A673 (cell line): ENCODE results near the gene OSBPL6. TPM values are rescaled to one million over a fixed set of nuclear protein-coding genes. Genes with fewer than 3 reads are reported as not detected.

Source experiments
- BruUV-seq: library from RNA; stranded (reverse); fragments of 400-500 nt; replicated peaks from 2 replicates; lab custom pipeline; 2021; lab: Mats Ljungman, UMichigan
- CTCF ChIA-PET: fragments of 300-600 bp; sonication (Branson Sonifier 250); formaldehyde crosslinking; loops from one replicate; lab custom pipeline; 2022; ENCODE audit warnings: antibody characterized with exemption; lab: Charles Lee
- POLR2A ChIA-PET: fragments of 300-600 bp; sonication (Branson Sonifier 250); formaldehyde crosslinking; loops from one replicate; lab custom pipeline; 2022; ENCODE audit warnings: antibody characterized with exemption; ENCODE audit not compliant: low non-redundant PET; lab: Charles Lee
- DNase-seq: peaks from one replicate; pipeline ENCODE4 v3.0.0-alpha.2; 2015; ENCODE audit warnings: low spot score
- H3K27ac ChIP-seq: fragments of 200-600 bp; sonication (generic); 2 replicates; pipeline ENCODE4 v1.5.1; 2016; ENCODE audit warnings: mixed run types, low read depth, mild to moderate bottlenecking, mixed read lengths, antibody characterized with exemption, low read length; ENCODE audit not compliant: poor library complexity, severe bottlenecking
- H3K27me3 ChIP-seq: fragments of 200-600 bp; sonication (generic); replicated peaks from 2 replicates; pipeline ENCODE4 v1.6.1; 2017; ENCODE audit warnings: mixed run types, low read depth, mild to moderate bottlenecking, mixed read lengths, antibody characterized with exemption, low read length; ENCODE audit not compliant: insufficient read depth, poor library complexity
- H3K36me3 ChIP-seq: fragments of 200-600 bp; sonication (generic); 2 replicates; pipeline ENCODE4 v1.6.1; 2016; ENCODE audit warnings: mixed run types, mild to moderate bottlenecking, mixed read lengths, antibody characterized with exemption, low read length; ENCODE audit not compliant: insufficient read depth, poor library complexity, severe bottlenecking
- H3K4me1 ChIP-seq: fragments of 200-600 bp; sonication (generic); 2 replicates; pipeline ENCODE4 v1.6.1; 2017; ENCODE audit warnings: mixed run types, mild to moderate bottlenecking, mixed read lengths, antibody characterized with exemption, low read length; ENCODE audit not compliant: insufficient read depth, poor library complexity, severe bottlenecking
- H3K4me3 ChIP-seq: fragments of 200-600 bp; sonication (generic); 2 replicates; pipeline ENCODE4 v1.5.1; 2016; ENCODE audit warnings: low read depth, mixed run types, mild to moderate bottlenecking, mixed read lengths, low read length; ENCODE audit not compliant: poor library complexity, severe bottlenecking
- H3K9me3 ChIP-seq: fragments of 200-600 bp; sonication (generic); 2 replicates; pipeline ENCODE4 v1.6.1; 2016; ENCODE audit warnings: mixed run types, low read depth, mild to moderate bottlenecking, mixed read lengths, antibody characterized with exemption, low read length; ENCODE audit not compliant: poor library complexity, severe bottlenecking
- EZH2 ChIP-seq: fragments of 200-600 bp; sonication (generic); IDR thresholded peaks from 2 replicates; pipeline ENCODE4 v1.6.1; 2017; ENCODE audit warnings: borderline replicate concordance, low read depth, mild to moderate bottlenecking, mixed read lengths, antibody characterized with exemption, low read length; ENCODE audit not compliant: poor library complexity, severe bottlenecking
- intact Hi-C: fragments of 100-400 bp; cut with micrococcal nuclease; formaldehyde crosslinking; loops from one replicate; pipeline ENCODE4 v1.10.0; 2022; ENCODE audit not compliant: unreplicated experiment
- total RNA-seq: library from RNA; stranded (reverse); gene quantifications from 2 replicates; pipeline ENCODE4 v1.2.3, GENCODE V29; 2021
- TF ChIP-seq, protein P1 (sequence below): fragments of 300-800, 200-600 bp; sonication (generic); conservative IDR thresholded peaks from 2 replicates; pipeline ENCODE4 v1.5.1; 2017; ENCODE audit warnings: low read depth, mild to moderate bottlenecking, antibody characterized with exemption, low read length, moderate library complexity, mixed read lengths

OSBPL6 gene
- total RNA-seq, 1 experiment from 2014 or later = 19.3 TPM

DNA sequence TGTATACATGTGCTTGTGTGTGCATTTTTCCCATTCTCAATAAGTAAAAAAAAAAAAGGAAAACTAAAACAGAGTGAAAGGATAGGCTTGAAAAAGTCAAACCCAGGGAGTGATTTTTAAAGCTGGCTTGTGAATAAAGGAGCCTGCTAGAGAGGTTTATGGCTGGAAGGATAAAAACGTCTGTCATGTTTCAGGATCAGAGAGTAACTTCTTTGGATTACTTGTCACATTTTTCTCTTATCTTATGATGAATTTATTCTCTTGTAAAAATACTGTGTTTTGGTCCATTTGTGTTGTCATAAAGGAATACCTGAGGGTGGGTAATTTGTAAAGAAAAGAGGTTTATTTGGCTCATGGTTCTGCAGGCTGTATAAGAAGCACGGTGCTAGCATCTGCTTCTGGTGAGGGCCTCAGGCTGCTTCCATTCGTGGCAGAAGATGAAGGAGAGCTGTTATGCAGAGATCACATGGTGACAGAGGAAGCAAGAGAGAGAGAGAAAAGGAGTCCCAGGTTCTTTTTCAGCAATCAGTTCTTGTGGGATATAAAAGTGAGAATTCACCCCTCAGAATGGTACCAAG, 89.1 kb downstream of the OSBPL6 start:
- ChIA-PET CTCF (no interaction called here), POLR2A (no interaction called here)
- Histone ChIP-seq H3K27ac (no peak overlapping the region), H3K27me3 (no peaks in the 10 kb centered on the region), H3K4me1 (peaks cover 13% of the 10 kb centered on the region), H3K4me3 (no peak overlapping the region), H3K9me3 (no peaks in the 10 kb centered on the region), H3K36me3 (no peaks in the 10 kb centered on the region)
- no peak for TF ChIP-seq EZH2
- TF ChIP-seq, protein P1, sequence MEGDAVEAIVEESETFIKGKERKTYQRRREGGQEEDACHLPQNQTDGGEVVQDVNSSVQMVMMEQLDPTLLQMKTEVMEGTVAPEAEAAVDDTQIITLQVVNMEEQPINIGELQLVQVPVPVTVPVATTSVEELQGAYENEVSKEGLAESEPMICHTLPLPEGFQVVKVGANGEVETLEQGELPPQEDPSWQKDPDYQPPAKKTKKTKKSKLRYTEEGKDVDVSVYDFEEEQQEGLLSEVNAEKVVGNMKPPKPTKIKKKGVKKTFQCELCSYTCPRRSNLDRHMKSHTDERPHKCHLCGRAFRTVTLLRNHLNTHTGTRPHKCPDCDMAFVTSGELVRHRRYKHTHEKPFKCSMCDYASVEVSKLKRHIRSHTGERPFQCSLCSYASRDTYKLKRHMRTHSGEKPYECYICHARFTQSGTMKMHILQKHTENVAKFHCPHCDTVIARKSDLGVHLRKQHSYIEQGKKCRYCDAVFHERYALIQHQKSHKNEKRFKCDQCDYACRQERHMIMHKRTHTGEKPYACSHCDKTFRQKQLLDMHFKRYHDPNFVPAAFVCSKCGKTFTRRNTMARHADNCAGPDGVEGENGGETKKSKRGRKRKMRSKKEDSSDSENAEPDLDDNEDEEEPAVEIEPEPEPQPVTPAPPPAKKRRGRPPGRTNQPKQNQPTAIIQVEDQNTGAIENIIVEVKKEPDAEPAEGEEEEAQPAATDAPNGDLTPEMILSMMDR = no peak
- no peak for DNase-seq
- intact Hi-C loops = no loop called here
- no TSS peak for BruUV-seq

DNA sequence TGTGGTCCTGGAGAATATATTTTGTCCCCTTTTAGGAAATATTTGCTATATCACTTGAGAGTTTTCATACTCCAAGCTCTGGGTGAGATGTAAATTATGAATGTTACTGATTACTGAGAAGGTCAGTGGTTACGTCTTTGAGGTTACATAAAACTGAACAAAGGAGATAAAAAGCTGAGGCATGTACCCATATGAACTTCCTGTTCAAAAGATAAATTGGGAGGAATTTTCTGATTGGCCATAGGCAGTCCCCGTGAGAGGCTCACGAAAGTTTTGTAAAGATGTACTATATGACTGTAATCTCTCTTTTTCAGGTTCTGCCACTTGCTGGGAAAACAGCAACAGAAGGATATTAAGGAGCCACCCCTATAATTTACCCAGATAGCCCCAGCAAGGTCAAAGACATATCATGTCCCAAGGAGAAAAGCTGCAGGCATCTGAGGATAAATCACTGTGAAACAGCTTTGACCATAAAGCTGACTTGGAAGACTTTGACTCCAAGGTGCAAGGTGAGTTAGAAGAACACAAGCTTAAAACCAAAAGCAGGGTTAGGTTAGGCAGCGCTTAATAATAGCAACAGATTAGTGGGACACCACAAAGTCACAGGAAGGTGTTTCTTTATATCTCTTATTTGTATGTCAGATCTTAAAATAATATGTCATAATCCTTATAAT, 90.4 kb downstream of the OSBPL6 start:
- Histone ChIP-seq H3K27ac (no peak overlapping the region), H3K36me3 (no peaks in the 10 kb centered on the region), H3K27me3 (no peaks in the 10 kb centered on the region), H3K9me3 (no peaks in the 10 kb centered on the region), H3K4me1 (peaks cover 1% of the 10 kb centered on the region), H3K4me3 (no peak overlapping the region)
- DNase-seq = no peak
- ChIA-PET CTCF (no interaction called here), POLR2A (no interaction called here)
- BruUV-seq = no TSS peak
- intact Hi-C loops = no loop called here
- TF ChIP-seq, protein P1 = no peak
- TF ChIP-seq EZH2 = no peak

DNA sequence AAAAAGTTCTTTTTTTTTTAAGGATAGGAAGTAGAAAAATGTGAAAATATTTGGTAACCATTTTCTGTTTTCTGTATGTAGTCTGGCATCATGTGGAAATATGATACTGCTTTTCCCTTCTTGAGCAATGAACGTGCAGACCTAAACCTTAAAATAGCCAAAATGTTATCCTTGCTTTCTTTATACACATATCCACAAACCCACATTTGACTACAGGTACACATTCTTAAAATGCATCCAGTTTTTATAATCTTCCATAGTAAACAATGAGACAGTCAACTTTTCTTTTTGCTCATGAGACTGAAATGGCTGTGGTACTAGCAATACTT, 90.9 kb downstream of the OSBPL6 start:
- Histone ChIP-seq H3K36me3 (peaks cover under 1% of the 10 kb centered on the region), H3K27ac (no peak overlapping the region), H3K4me3 (no peak overlapping the region), H3K27me3 (no peaks in the 10 kb centered on the region), H3K9me3 (peaks cover under 1% of the 10 kb centered on the region), H3K4me1 (no peaks in the 10 kb centered on the region)
- TF ChIP-seq, protein P1 = no peak
- no peak for TF ChIP-seq EZH2
- intact Hi-C loops = no loop called here
- no TSS peak for BruUV-seq
- CTCF ChIA-PET = no interaction called here
- POLR2A ChIA-PET = no interaction called here
- DNase-seq = no peak
